Upper lobe of left lung (tissue), 4 donors: ENCODE data around the gene WNT2.

Source experiments
- CTCF ChIP-seq, 6 experiments: fragments of 450-650 bp in 4 of 6; fragments of 200-600 bp in 2 of 6; sonication (generic) in 2 of 6; IDR thresholded peaks; one replicate each; pipeline ENCODE4 v1.5.1; 2016 to 2019; ENCODE audit warnings: antibody characterized with exemption in 6 of 6
- EP300 ChIP-seq, 4 donors: sonication (generic); formaldehyde crosslinking; IDR thresholded peaks; one replicate each; pipeline ENCODE4 v1.5.1; 2017; ENCODE audit warnings: antibody characterized with exemption in 4 of 4, control low read depth in 2 of 4
- POLR2A ChIP-seq, 4 donors: fragments of 450-650 bp; IDR thresholded peaks; one replicate each; pipeline ENCODE4 v1.5.1; 2016 to 2017; ENCODE audit warnings: antibody characterized with exemption in 4 of 4, mild to moderate bottlenecking in 2 of 4

- TF ChIP-seq CTCF (IDR thresholded peaks at IDR 0.05), result no peak
- TF ChIP-seq POLR2A (IDR thresholded peaks at IDR 0.05), result no peak
- TF ChIP-seq EP300 (IDR thresholded peaks at IDR 0.05), result no peak
These were observed 50.7 kb downstream of the WNT2 start for GRCh38 chr7:117272017-117272759.
